PFSK-1 (cell line): Measurements from ENCODE around the gene LAMB4.

Source experiments
- POLR2AphosphoS5 ChIP-seq: IDR thresholded peaks from 2 replicates; pipeline ENCODE4 v1.6.1; 2012; ENCODE audit warnings: low read depth, mild to moderate bottlenecking, control low read depth, low read length, moderate library complexity
- TF ChIP-seq, protein P1 (sequence below), 2 experiments: IDR thresholded peaks; 2 replicates each; pipeline versions ENCODE4 v1.6.1 to v1.8.0; 2011 to 2012; ENCODE audit warnings: low read depth in 2 of 2, low read length in 2 of 2, control low read depth in 1 of 2, inconsistent platforms in 1 of 2, mild to moderate bottlenecking in 1 of 2, moderate library complexity in 1 of 2; ENCODE audit not compliant: insufficient read depth in 1 of 2

DNA sequence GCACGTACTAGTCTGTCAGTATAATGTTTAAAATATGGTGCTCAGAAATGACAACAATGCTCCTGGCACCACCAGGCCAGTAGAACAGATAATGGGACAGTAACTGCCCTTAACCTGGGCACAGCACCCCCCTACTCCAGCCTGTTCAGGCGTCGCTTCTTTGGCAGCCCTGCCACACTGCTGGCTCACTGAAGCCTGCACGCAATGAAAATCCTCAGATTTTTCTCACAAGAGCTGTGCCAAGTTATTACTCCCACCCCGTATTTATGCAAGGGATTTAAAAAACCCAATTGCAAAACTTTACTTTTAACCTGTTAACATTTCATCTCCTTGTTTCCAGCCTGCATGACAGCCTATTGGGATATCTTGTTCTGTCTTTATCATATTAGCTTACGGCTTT, 70.6 kb downstream of the LAMB4 start:
- no peak for TF ChIP-seq POLR2AphosphoS5
- TF ChIP-seq, protein P1, sequence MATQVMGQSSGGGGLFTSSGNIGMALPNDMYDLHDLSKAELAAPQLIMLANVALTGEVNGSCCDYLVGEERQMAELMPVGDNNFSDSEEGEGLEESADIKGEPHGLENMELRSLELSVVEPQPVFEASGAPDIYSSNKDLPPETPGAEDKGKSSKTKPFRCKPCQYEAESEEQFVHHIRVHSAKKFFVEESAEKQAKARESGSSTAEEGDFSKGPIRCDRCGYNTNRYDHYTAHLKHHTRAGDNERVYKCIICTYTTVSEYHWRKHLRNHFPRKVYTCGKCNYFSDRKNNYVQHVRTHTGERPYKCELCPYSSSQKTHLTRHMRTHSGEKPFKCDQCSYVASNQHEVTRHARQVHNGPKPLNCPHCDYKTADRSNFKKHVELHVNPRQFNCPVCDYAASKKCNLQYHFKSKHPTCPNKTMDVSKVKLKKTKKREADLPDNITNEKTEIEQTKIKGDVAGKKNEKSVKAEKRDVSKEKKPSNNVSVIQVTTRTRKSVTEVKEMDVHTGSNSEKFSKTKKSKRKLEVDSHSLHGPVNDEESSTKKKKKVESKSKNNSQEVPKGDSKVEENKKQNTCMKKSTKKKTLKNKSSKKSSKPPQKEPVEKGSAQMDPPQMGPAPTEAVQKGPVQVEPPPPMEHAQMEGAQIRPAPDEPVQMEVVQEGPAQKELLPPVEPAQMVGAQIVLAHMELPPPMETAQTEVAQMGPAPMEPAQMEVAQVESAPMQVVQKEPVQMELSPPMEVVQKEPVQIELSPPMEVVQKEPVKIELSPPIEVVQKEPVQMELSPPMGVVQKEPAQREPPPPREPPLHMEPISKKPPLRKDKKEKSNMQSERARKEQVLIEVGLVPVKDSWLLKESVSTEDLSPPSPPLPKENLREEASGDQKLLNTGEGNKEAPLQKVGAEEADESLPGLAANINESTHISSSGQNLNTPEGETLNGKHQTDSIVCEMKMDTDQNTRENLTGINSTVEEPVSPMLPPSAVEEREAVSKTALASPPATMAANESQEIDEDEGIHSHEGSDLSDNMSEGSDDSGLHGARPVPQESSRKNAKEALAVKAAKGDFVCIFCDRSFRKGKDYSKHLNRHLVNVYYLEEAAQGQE (IDR thresholded peaks at IDR 0.05; ENCODE audit: insufficient read depth in 1 of 2, low read depth in 2 of 2, low read length in 2 of 2), result no peak
